ENCODE data around the gene SLX4IP.

SLX4IP gene

GRCh38 chr20:10578607-10579006, 143.5 kb downstream of the SLX4IP start:
- Histone ChIP-seq H2BK5ac (ENCODE audit: low read depth, low read length, poor library complexity, severe bottlenecking) (no peak overlapping the region), H3K9ac (ENCODE audit: low read length) (no peak overlapping the region), H3K23ac (ENCODE audit: low read length in 2 of 2) (no peak overlapping the region), H2BK12ac (ENCODE audit: low read length in 2 of 2) (no peak overlapping the region), H4K8ac (ENCODE audit: low read length) (no peak overlapping the region), H2BK120ac (ENCODE audit: low read depth, low read length) (no peak overlapping the region), H3K36me3 (ENCODE audit: control insufficient read depth in 1 of 2, insufficient read depth in 2 of 2, low read depth in 1 of 2, low read length in 2 of 2) (no peaks in the 10 kb centered on the region), H3K18ac (ENCODE audit: low read depth in 1 of 2, low read length in 2 of 2) (no peak overlapping the region), H3K4me3 (ENCODE audit: insufficient read depth in 1 of 2, low read depth in 1 of 2, low read length in 2 of 2) (no peak overlapping the region), H3K4me2 (ENCODE audit: low read length, poor library complexity, severe bottlenecking) (no peak overlapping the region), H4K91ac (ENCODE audit: low read length) (no peak overlapping the region), H3K27me3 (ENCODE audit: control insufficient read depth in 1 of 2, insufficient read depth in 1 of 2, low read length in 2 of 2) (no peaks in the 10 kb centered on the region), H2AFZ (ENCODE audit: low read depth, low read length) (no peak overlapping the region), H2AK5ac (ENCODE audit: low read length, severe bottlenecking) (no peak overlapping the region), H3K4me1 (ENCODE audit: control insufficient read depth, insufficient read depth, low read depth, low read length) (peaks cover 7% of the 10 kb centered on the region), H2BK15ac (ENCODE audit: low read depth, poor library complexity, severe bottlenecking) (no peak overlapping the region), H3K27ac (ENCODE audit: low read length, poor library complexity, severe bottlenecking) (no peak overlapping the region), H3K79me1 (replicated peaks; ENCODE audit: low read length, poor library complexity, severe bottlenecking) (peaks cover 1% of the 10 kb centered on the region), H3K9me3 (ENCODE audit: control insufficient read depth, low read length) (no peaks in the 10 kb centered on the region), H3K4ac (ENCODE audit: low read depth in 1 of 2, low read length in 2 of 2) (no peak overlapping the region), H3K14ac (ENCODE audit: low read length in 2 of 2) (no peak overlapping the region)
- no CpG with 5 or more reads among the region's 2 CpGs for WGBS
- DNase-seq: peak; percentile 73

GRCh38 chr20:10579942-10580341, 144.8 kb downstream of the SLX4IP start:
- no peak overlapping the region for H3K4me3 ChIP-seq (ENCODE audit: insufficient read depth in 1 of 2, low read depth in 1 of 2, low read length in 2 of 2)
- H2BK5ac ChIP-seq (ENCODE audit: low read depth, low read length, poor library complexity, severe bottlenecking): no peak overlapping the region
- no peak for DNase-seq
- peaks cover 1% of the 10 kb centered on the region for H3K79me1 ChIP-seq (replicated peaks; ENCODE audit: low read length, poor library complexity, severe bottlenecking)
- no peak overlapping the region for H3K18ac ChIP-seq (ENCODE audit: low read depth in 1 of 2, low read length in 2 of 2)
- no peak overlapping the region for H3K23ac ChIP-seq (ENCODE audit: low read length in 2 of 2)
- peak overlapping the region; percentile 35 for H2AK5ac ChIP-seq (ENCODE audit: low read length, severe bottlenecking)
- H3K27ac ChIP-seq (ENCODE audit: low read length, poor library complexity, severe bottlenecking): no peak overlapping the region
- no peaks in the 10 kb centered on the region for H3K27me3 ChIP-seq (ENCODE audit: control insufficient read depth in 1 of 2, insufficient read depth in 1 of 2, low read length in 2 of 2)
- no peak overlapping the region for H2BK12ac ChIP-seq (ENCODE audit: low read length in 2 of 2)
- WGBS: 93% methylated on average over 1 of the region's 1 CpG
- no peak overlapping the region for H3K9ac ChIP-seq (ENCODE audit: low read length)
- no peaks in the 10 kb centered on the region for H3K9me3 ChIP-seq (ENCODE audit: control insufficient read depth, low read length)
- H3K36me3 ChIP-seq (ENCODE audit: control insufficient read depth in 1 of 2, insufficient read depth in 2 of 2, low read depth in 1 of 2, low read length in 2 of 2): no peaks in the 10 kb centered on the region
- no peak overlapping the region for H2AFZ ChIP-seq (ENCODE audit: low read depth, low read length)
- H3K4ac ChIP-seq (ENCODE audit: low read depth in 1 of 2, low read length in 2 of 2): no peak overlapping the region
- H3K4me1 ChIP-seq (ENCODE audit: control insufficient read depth, insufficient read depth, low read depth, low read length): peaks cover 7% of the 10 kb centered on the region
- H4K8ac ChIP-seq (ENCODE audit: low read length): no peak overlapping the region
- H2BK120ac ChIP-seq (ENCODE audit: low read depth, low read length): no peak overlapping the region
- H4K91ac ChIP-seq (ENCODE audit: low read length): no peak overlapping the region
- H2BK15ac ChIP-seq (ENCODE audit: low read depth, poor library complexity, severe bottlenecking): no peak overlapping the region
- no peak overlapping the region for H3K4me2 ChIP-seq (ENCODE audit: low read length, poor library complexity, severe bottlenecking)
- no peak overlapping the region for H3K14ac ChIP-seq (ENCODE audit: low read length in 2 of 2)

GRCh38 chr20:10580700-10581099, 145.6 kb downstream of the SLX4IP start:
- H2BK12ac ChIP-seq (ENCODE audit: low read length in 2 of 2): peak overlapping the region; percentile 38 to 93
- no peak overlapping the region for H2BK5ac ChIP-seq (ENCODE audit: low read depth, low read length, poor library complexity, severe bottlenecking)
- no peak for DNase-seq
- WGBS: 100% methylated on average over 2 of the region's 2 CpGs
- no peak overlapping the region for H2BK120ac ChIP-seq (ENCODE audit: low read depth, low read length)
- no peak overlapping the region for H3K4me3 ChIP-seq (ENCODE audit: insufficient read depth in 1 of 2, low read depth in 1 of 2, low read length in 2 of 2)
- peaks cover 7% of the 10 kb centered on the region for H3K4me1 ChIP-seq (ENCODE audit: control insufficient read depth, insufficient read depth, low read depth, low read length)
- H3K14ac ChIP-seq (ENCODE audit: low read length in 2 of 2): peak overlapping the region in 1 of 2 experiments; percentile 90
- no peak overlapping the region for H3K4me2 ChIP-seq (ENCODE audit: low read length, poor library complexity, severe bottlenecking)
- no peak overlapping the region for H3K23ac ChIP-seq (ENCODE audit: low read length in 2 of 2)
- H3K27ac ChIP-seq (ENCODE audit: low read length, poor library complexity, severe bottlenecking): no peak overlapping the region
- no peak overlapping the region for H4K8ac ChIP-seq (ENCODE audit: low read length)
- H3K18ac ChIP-seq (ENCODE audit: low read depth in 1 of 2, low read length in 2 of 2): peak overlapping the region in 1 of 2 experiments; percentile 45
- no peaks in the 10 kb centered on the region for H3K27me3 ChIP-seq (ENCODE audit: control insufficient read depth in 1 of 2, insufficient read depth in 1 of 2, low read length in 2 of 2)
- no peak overlapping the region for H2AFZ ChIP-seq (ENCODE audit: low read depth, low read length)
- H3K36me3 ChIP-seq (ENCODE audit: control insufficient read depth in 1 of 2, insufficient read depth in 2 of 2, low read depth in 1 of 2, low read length in 2 of 2): no peaks in the 10 kb centered on the region
- no peak overlapping the region for H3K9ac ChIP-seq (ENCODE audit: low read length)
- no peak overlapping the region for H2BK15ac ChIP-seq (ENCODE audit: low read depth, poor library complexity, severe bottlenecking)
- no peak overlapping the region for H4K91ac ChIP-seq (ENCODE audit: low read length)
- peaks cover 3% of the 10 kb centered on the region for H3K79me1 ChIP-seq (replicated peaks; ENCODE audit: low read length, poor library complexity, severe bottlenecking)
- no peak overlapping the region for H2AK5ac ChIP-seq (ENCODE audit: low read length, severe bottlenecking)
- H3K4ac ChIP-seq (ENCODE audit: low read depth in 1 of 2, low read length in 2 of 2): no peak overlapping the region
- H3K9me3 ChIP-seq (ENCODE audit: control insufficient read depth, low read length): no peaks in the 10 kb centered on the region

DNA sequence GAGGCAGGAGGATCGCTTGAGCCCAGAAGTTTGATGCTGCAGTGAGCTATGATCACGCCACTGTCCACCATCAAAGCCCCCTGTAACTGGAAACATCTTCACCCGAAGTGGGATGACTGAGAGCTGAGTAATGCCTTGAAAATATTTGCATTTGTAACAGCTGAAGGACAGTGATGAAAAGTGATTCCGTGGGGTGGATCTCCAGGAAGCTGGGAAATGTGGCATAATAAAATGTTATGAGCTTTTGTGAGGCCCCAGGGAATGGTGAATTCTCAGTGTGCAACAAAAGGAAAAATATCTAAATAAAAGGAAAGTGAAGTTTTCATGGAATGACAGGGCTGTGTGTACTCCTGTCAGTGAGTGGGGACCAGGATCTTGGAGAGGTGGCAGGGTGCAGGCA, 146.7 kb downstream of the SLX4IP start:
- Histone ChIP-seq H3K4me2 (ENCODE audit: low read length, poor library complexity, severe bottlenecking) (peak overlapping the region; percentile 29), H2BK120ac (ENCODE audit: low read depth, low read length) (no peak overlapping the region), H3K23ac (ENCODE audit: low read length in 2 of 2) (no peak overlapping the region), H3K18ac (ENCODE audit: low read depth in 1 of 2, low read length in 2 of 2) (no peak overlapping the region), H3K14ac (ENCODE audit: low read length in 2 of 2) (no peak overlapping the region), H3K4me3 (ENCODE audit: insufficient read depth in 1 of 2, low read depth in 1 of 2, low read length in 2 of 2) (no peak overlapping the region), H3K4me1 (ENCODE audit: control insufficient read depth, insufficient read depth, low read depth, low read length) (peaks cover 7% of the 10 kb centered on the region), H2BK15ac (ENCODE audit: low read depth, poor library complexity, severe bottlenecking) (no peak overlapping the region), H2BK12ac (ENCODE audit: low read length in 2 of 2) (no peak overlapping the region), H3K27me3 (ENCODE audit: control insufficient read depth in 1 of 2, insufficient read depth in 1 of 2, low read length in 2 of 2) (no peaks in the 10 kb centered on the region), H3K9me3 (ENCODE audit: control insufficient read depth, low read length) (no peaks in the 10 kb centered on the region), H3K27ac (ENCODE audit: low read length, poor library complexity, severe bottlenecking) (peak overlapping the region; percentile 30), H3K4ac (ENCODE audit: low read depth in 1 of 2, low read length in 2 of 2) (no peak overlapping the region), H3K9ac (ENCODE audit: low read length) (no peak overlapping the region), H3K36me3 (ENCODE audit: control insufficient read depth in 1 of 2, insufficient read depth in 2 of 2, low read depth in 1 of 2, low read length in 2 of 2) (no peaks in the 10 kb centered on the region), H2AFZ (ENCODE audit: low read depth, low read length) (no peak overlapping the region), H3K79me1 (replicated peaks; ENCODE audit: low read length, poor library complexity, severe bottlenecking) (peaks cover 3% of the 10 kb centered on the region), H2AK5ac (ENCODE audit: low read length, severe bottlenecking) (no peak overlapping the region), H4K8ac (ENCODE audit: low read length) (no peak overlapping the region), H2BK5ac (ENCODE audit: low read depth, low read length, poor library complexity, severe bottlenecking) (no peak overlapping the region), H4K91ac (ENCODE audit: low read length) (no peak overlapping the region)
- DNase-seq: peak; percentile 52
- 7% methylated on average over 4 of the region's 4 CpGs for WGBS
